Karpas-422 (cell line): Measurements from ENCODE around the gene BAD. TPM values are rescaled to one million over a fixed set of nuclear protein-coding genes. Genes with fewer than 3 reads are reported as not detected.

Experiments used
- DNase-seq: peaks from one replicate; pipeline ENCODE4 v3.0.0-alpha.2; 2015
- H2AFZ ChIP-seq: fragments of 200-600 bp; sonication (generic); 2 replicates; pipeline ENCODE4 v1.6.1; 2014; ENCODE audit warnings: antibody characterized with exemption, low read length, mixed read lengths
- H3K27ac ChIP-seq: fragments of 200-600 bp; sonication (generic); 2 replicates; pipeline ENCODE4 v1.5.1; 2014; ENCODE audit warnings: mild to moderate bottlenecking, low read length, moderate library complexity
- H3K27me3 ChIP-seq: fragments of 200-600 bp; sonication (generic); 2 replicates; pipeline ENCODE4 v1.6.1; 2014; ENCODE audit warnings: low read length, mixed read lengths
- H3K36me3 ChIP-seq: fragments of 200-600 bp; sonication (generic); 2 replicates; pipeline ENCODE4 v1.6.1; 2014; ENCODE audit warnings: low read length, mixed read lengths; ENCODE audit not compliant: insufficient read depth
- H3K4me1 ChIP-seq: fragments of 200-600 bp; sonication (generic); 2 replicates; pipeline ENCODE4 v1.6.1; 2014; ENCODE audit warnings: mild to moderate bottlenecking, low read length, mixed read lengths
- H3K4me2 ChIP-seq: fragments of 200-600 bp; sonication (generic); 2 replicates; pipeline ENCODE4 v1.6.1; 2014; ENCODE audit warnings: low read length, low read depth, mild to moderate bottlenecking; ENCODE audit not compliant: poor library complexity, severe bottlenecking
- H3K4me3 ChIP-seq: fragments of 200-600 bp; sonication (generic); 2 replicates; pipeline ENCODE4 v1.5.1; 2014; ENCODE audit warnings: mild to moderate bottlenecking, antibody characterized with exemption, low read length, mixed read lengths
- H3K79me2 ChIP-seq: fragments of 200-600 bp; sonication (generic); 2 replicates; pipeline ENCODE4 v1.6.1; 2014; ENCODE audit warnings: mild to moderate bottlenecking, low read length, mixed read lengths
- H3K9ac ChIP-seq: fragments of 200-600 bp; sonication (generic); 2 replicates; pipeline ENCODE4 v1.6.0; 2014; ENCODE audit warnings: low read length
- H3K9me2 ChIP-seq: fragments of 200-600 bp; sonication (generic), shearing (Covaris generic); replicated peaks from 2 replicates; pipeline ENCODE4 v1.6.0; 2014; ENCODE audit warnings: mild to moderate bottlenecking, low read length, moderate library complexity; ENCODE audit not compliant: insufficient read depth
- H3K9me3 ChIP-seq: fragments of 300-700, 200-600 bp; sonication (generic); 2 replicates; pipeline ENCODE4 v1.6.1; 2014; ENCODE audit warnings: low read length, mixed read lengths
- H4K20me1 ChIP-seq: fragments of 200-600 bp; sonication (generic); 2 replicates; pipeline ENCODE4 v1.6.1; 2014; ENCODE audit warnings: mild to moderate bottlenecking, antibody characterized with exemption, low read length, low read depth; ENCODE audit not compliant: insufficient read depth
- total RNA-seq: library from RNA; depleted of rRNA; stranded (reverse); fragments of >200 nt; shearing (Covaris generic); gene quantifications from 2 replicates; pipeline ENCODE4 v1.2.3, GENCODE V29; 2014; ENCODE audit warnings: low replicate concordance

The BAD gene
- total RNA-seq, 1 experiment from 2014 or later = 45.3 TPM

DNA sequence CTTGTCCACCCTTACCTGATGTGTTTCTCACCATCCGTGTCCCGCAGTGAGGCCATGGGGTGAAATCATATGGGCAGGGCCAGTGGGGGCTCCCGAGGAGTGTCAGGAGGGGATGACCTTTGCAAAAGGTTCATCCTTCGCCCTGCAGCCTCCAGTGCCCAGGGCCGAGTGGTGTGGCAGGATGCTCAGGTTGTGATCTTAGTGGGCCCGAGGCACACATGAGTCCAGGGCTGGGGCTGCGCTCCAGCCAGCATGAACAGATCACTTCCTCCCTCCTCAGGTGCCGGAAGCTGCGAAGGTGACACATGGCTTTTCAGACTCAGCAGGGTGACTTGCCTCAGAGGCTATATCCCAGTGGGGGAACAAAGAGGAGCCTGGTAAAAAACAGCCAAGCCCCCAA is 46.4 kb downstream of the BAD start:
- Histone ChIP-seq H3K36me3 (0 out of 2 replicates have a peak, but pooled peaks cover 5% of the 10 kb centered on the region), H3K9ac (no peak overlapping the region), H4K20me1 (peaks cover 7% of the 10 kb centered on the region; the same call in 1 of the 2 replicates), H3K4me1 (peaks cover 48% of the 10 kb centered on the region), H3K4me2 (no peak overlapping the region), H3K4me3 (no peak overlapping the region), H3K27me3 (no peaks in the 10 kb centered on the region), H3K9me2 (no peaks in the 10 kb centered on the region), H3K27ac (0 out of 2 replicates have a peak overlapping the region, but pooled peaks have one; percentile 55), H3K79me2 (peaks cover 22% of the 10 kb centered on the region), H3K9me3 (no peaks in the 10 kb centered on the region), H2AFZ (no peak overlapping the region)
- no peak for DNase-seq

DNA sequence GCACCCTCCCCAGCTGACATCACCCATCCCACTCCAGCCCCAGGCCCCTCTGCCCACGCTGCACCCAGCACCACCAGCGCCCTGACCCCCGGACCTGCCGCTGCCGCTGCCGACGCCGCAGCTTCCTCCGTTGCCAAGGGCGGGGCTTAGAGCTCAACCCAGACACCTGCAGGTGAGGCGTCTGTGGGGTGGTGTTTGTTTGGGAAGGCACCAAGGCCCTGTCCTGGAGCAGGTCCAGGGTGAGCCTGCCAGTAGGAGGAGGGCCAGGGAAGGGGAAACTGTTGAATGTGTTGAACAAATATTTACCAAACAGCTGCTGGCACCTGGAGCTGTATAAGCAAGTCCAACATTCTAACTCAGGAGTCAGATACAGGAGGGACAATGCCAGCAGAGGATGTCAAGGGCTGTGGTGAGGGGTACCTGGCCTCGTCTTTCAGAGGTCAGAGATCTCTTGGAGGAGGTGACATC is 46.9 kb downstream of the BAD start:
- H3K9ac ChIP-seq = no peak overlapping the region
- H4K20me1 ChIP-seq = 0 out of 2 replicates have a peak, but pooled peaks cover 7% of the 10 kb centered on the region
- no peaks in the 10 kb centered on the region for H3K9me3 ChIP-seq
- H3K27ac ChIP-seq = no peak overlapping the region
- H3K9me2 ChIP-seq = no peaks in the 10 kb centered on the region
- 0 out of 2 replicates have a peak, but pooled peaks cover 5% of the 10 kb centered on the region for H3K36me3 ChIP-seq
- no peak for DNase-seq
- H3K27me3 ChIP-seq = no peaks in the 10 kb centered on the region
- peaks cover 48% of the 10 kb centered on the region for H3K4me1 ChIP-seq
- no peak overlapping the region for H3K4me3 ChIP-seq
- no peak overlapping the region for H3K4me2 ChIP-seq
- no peak overlapping the region for H2AFZ ChIP-seq
- peaks cover 20% of the 10 kb centered on the region for H3K79me2 ChIP-seq

DNA sequence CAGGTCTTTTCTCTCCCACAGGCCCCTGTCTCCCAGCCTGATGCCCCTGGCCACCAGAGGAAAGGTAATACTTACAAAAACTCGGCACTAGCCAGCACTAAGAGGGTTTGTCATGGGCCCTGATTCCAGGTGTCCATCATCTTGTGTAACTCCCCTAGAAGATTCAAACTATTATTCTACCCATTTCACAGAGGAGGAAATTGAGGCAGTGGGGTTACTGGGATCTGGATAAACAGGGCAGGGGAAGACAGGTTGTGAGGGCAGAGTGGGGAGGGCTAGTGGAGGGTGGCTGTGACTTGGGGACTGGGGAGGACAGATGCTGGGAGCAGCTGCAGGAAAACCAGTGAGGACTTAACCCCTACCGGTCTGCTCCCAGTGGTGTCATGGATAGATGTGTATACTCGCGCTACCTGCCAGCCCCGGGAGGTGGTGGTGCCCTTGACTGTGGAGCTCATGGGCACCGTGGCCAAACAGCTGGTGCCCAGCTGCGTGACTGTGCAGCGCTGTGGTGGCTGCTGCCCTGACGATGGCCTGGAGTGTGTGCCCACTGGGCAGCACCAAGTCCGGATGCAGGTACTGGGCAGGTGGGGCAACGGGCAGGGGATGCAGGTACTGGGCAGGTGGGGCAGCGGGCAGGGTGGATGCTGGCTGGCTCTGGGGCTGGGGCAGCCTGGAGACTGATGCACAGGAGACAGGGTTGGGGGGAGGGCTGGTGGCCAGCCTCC is 48.9 kb downstream of the BAD start:
- Histone ChIP-seq H3K79me2 (peaks cover 14% of the 10 kb centered on the region), H3K4me2 (peak overlapping the region; percentile 93), H3K4me1 (peaks cover 58% of the 10 kb centered on the region), H3K27ac (peak overlapping the region; percentile 65), H3K9me3 (no peaks in the 10 kb centered on the region), H2AFZ (no peak overlapping the region), H3K9ac (peak overlapping the region; percentile 82), H3K4me3 (peak overlapping the region; percentile 91), H3K9me2 (no peaks in the 10 kb centered on the region), H3K36me3 (0 out of 2 replicates have a peak, but pooled peaks cover 5% of the 10 kb centered on the region), H3K27me3 (no peaks in the 10 kb centered on the region), H4K20me1 (0 out of 2 replicates have a peak, but pooled peaks cover 7% of the 10 kb centered on the region)
- DNase-seq = no peak

GRCh38 chr11:64234647-64235379 is 49.7 kb downstream of the BAD start:
- Histone ChIP-seq H3K9me3 (no peaks in the 10 kb centered on the region), H3K79me2 (peaks cover 14% of the 10 kb centered on the region), H4K20me1 (0 out of 2 replicates have a peak, but pooled peaks cover 7% of the 10 kb centered on the region), H2AFZ (no peak overlapping the region), H3K9me2 (no peaks in the 10 kb centered on the region), H3K9ac (peak overlapping the region; percentile 82), H3K27ac (peak overlapping the region; percentile 65), H3K4me2 (peak overlapping the region; percentile 93), H3K27me3 (no peaks in the 10 kb centered on the region), H3K36me3 (0 out of 2 replicates have a peak, but pooled peaks cover 5% of the 10 kb centered on the region), H3K4me3 (peak overlapping the region; percentile 91), H3K4me1 (peaks cover 54% of the 10 kb centered on the region)
- DNase-seq = peak; percentile 83

DNA sequence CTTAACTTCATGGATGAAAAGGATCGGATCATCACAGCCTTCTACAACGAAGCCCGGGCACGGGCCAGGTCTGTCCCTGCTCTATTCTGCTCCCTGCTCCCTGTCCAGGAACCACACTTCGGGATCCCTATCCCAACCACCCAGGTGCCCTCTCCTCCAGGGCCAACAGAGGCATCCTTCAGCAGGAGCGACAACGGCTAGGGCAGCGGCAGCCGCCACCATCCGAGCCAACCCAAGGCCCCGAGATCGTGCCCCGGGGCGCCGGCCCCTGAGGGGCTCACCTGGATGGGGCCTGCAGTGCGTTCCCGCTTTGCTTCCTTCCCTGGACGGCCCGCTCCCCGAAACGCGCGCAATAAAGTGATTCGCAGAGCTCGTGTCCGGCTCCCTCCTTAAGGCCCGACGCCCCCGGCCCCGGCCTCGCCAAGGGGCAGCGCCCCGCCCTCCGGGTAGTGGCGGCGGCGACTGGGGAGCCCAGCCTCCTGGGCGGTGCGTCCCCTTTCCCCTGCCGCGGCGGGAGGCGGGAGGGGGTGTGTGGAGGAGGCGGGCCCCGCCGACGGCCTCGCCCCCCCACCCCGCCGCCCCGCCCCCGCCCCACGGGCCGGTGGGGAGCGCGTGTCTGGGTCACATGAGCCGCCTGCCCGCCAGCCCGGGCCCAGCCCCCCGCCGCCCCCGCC is 50.4 kb downstream of the BAD start, which contains the start of gene VEGFB:
VEGFB (plus strand) TSS at position 672 of the 674 bp plus-strand sequence. CDS start 250 bp downstream, outside the sequence.
- H3K9me2 ChIP-seq = no peaks in the 10 kb centered on the region
- H3K36me3 ChIP-seq = 0 out of 2 replicates have a peak, but pooled peaks cover 5% of the 10 kb centered on the region
- peak within 1 kb of the TSS; percentile 93 for H3K4me2 ChIP-seq
- peak within 1 kb of the TSS; percentile 65 for H3K27ac ChIP-seq
- H3K4me1 ChIP-seq = peaks cover 55% of the 10 kb centered on the region
- peaks cover 14% of the 10 kb centered on the region for H3K79me2 ChIP-seq
- H3K9ac ChIP-seq = peak within 1 kb of the TSS; percentile 82
- H3K27me3 ChIP-seq = no peaks in the 10 kb centered on the region
- DNase-seq = peak; percentile 88
- 0 out of 2 replicates have a peak, but pooled peaks cover 7% of the 10 kb centered on the region for H4K20me1 ChIP-seq
- no peaks in the 10 kb centered on the region for H3K9me3 ChIP-seq
- H2AFZ ChIP-seq = no peak within 1 kb of the TSS
- H3K4me3 ChIP-seq = peak within 1 kb of the TSS; percentile 91

DNA sequence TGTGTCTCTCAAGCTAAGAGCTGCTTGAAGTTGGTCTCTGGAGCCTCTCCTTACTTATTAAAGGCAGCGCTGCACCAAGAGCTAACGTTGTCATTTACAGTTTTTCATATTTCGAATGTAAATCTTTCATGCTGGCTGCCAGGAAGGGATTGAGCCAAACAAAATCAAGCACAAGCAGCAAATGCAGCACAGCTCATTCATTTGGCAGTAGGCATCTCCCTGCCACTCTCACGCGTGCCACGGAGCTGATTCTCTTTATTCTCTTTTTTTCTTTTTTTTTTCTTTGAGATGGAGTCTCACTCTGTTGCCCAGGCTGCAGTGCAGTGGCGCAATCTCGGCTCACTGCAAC is 51.5 kb downstream of the BAD start:
- peaks cover 52% of the 10 kb centered on the region for H3K4me1 ChIP-seq
- H3K36me3 ChIP-seq = 0 out of 2 replicates have a peak, but pooled peaks cover 5% of the 10 kb centered on the region
- no peaks in the 10 kb centered on the region for H3K27me3 ChIP-seq
- no peak overlapping the region for H2AFZ ChIP-seq
- no peaks in the 10 kb centered on the region for H3K9me3 ChIP-seq
- no peak overlapping the region for H3K4me3 ChIP-seq
- H3K9ac ChIP-seq = peak overlapping the region; percentile 20; the same call in 1 of the 2 replicates
- H3K27ac ChIP-seq = no peak overlapping the region
- 0 out of 2 replicates have a peak, but pooled peaks cover 7% of the 10 kb centered on the region for H4K20me1 ChIP-seq
- H3K79me2 ChIP-seq = peaks cover 14% of the 10 kb centered on the region
- peak overlapping the region; percentile 15 for H3K4me2 ChIP-seq
- H3K9me2 ChIP-seq = no peaks in the 10 kb centered on the region
- DNase-seq = no peak

DNA sequence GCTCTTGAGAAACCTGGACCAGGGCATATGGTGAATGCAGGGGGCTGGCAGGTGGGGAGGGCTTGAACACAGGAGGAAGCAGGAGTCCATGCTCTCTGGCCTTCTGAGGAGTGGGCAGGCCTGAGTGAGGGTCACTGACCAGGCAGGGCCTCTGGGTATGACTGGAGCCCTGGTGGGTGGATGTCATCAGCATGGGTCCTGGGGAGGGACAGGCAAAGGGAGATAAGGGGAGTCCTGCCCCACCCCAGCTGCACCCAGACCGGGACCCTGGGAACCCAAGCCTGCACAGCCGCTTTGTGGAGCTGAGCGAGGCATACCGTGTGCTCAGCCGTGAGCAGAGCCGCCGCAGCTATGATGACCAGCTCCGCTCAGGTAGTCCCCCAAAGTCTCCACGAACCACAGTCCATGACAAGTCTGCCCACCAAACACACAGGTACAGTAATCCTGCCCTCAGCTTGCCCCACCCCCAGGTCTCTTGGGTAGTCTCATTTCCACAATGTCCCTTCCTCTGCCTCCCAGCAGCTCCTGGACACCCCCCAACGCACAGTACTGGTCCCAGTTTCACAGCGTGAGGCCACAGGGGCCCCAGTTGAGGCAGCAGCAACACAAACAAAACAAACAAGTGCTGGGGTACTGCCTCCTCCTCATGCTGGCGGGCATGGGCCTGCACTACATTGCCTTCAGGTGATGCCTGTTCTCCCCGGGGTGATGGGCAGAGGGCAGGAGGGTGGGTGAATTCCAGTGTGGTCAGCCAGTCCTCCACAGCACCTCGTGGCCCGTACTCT is 52.1 kb downstream of the BAD start:
- Histone ChIP-seq H3K9me2 (no peaks in the 10 kb centered on the region), H3K4me2 (peak overlapping the region; percentile 86), H3K79me2 (peaks cover 17% of the 10 kb centered on the region), H3K27me3 (no peaks in the 10 kb centered on the region), H3K27ac (peak overlapping the region; percentile 4; the same call in 1 of the 2 replicates), H3K9ac (peak overlapping the region; percentile 74), H4K20me1 (0 out of 2 replicates have a peak, but pooled peaks cover 7% of the 10 kb centered on the region), H3K36me3 (0 out of 2 replicates have a peak, but pooled peaks cover 4% of the 10 kb centered on the region), H3K9me3 (no peaks in the 10 kb centered on the region), H3K4me3 (no peak overlapping the region; the same call in 1 of the 2 replicates), H2AFZ (no peak overlapping the region), H3K4me1 (peaks cover 56% of the 10 kb centered on the region)
- no peak for DNase-seq
